Left lung (tissue), 10 donors: Measurements from ENCODE around the gene CALN1. TPM values are rescaled to one million over a fixed set of nuclear protein-coding genes. Genes with fewer than 3 reads are reported as not detected.

Experiments
- ATAC-seq: fragments of 200-7000 bp; cut with Tn5 transposase; one replicate; pipeline ENCODE4 v1.9.1; 2020; ENCODE audit warnings: moderate library complexity
- DNase-seq, 4 donors: peaks; one replicate each; pipeline ENCODE4 v3.0.0-alpha.2; 2013 to 2020
- H3K27ac ChIP-seq, 2 donors: fragments of 200-600 bp; sonication (generic) in 1 of 2; one replicate each; pipeline versions ENCODE4 v1.5.0 to v1.8.0; 2020 to 2021
- H3K27me3 ChIP-seq, 2 donors: fragments of 200-600 bp; sonication (generic) in 1 of 2; one replicate each; pipeline versions ENCODE4 v1.5.0 to v1.8.0; 2020 to 2021
- H3K36me3 ChIP-seq, 2 donors: fragments of 200-600 bp; sonication (generic) in 1 of 2; one replicate each; pipeline versions ENCODE4 v1.5.0 to v1.8.0; 2020 to 2021
- H3K4me1 ChIP-seq, 2 donors: fragments of 200-600 bp; one replicate each; pipeline ENCODE4 v1.8.0; 2021
- H3K4me3 ChIP-seq, 2 donors: fragments of 200-600 bp; sonication (generic) in 1 of 2; one replicate each; pipeline versions ENCODE4 v1.5.0 to v1.8.0; 2020 to 2021; ENCODE audit warnings: mild to moderate bottlenecking in 1 of 2
- H3K9me3 ChIP-seq, 2 donors: fragments of 200-600 bp; sonication (generic) in 1 of 2; one replicate each; pipeline versions ENCODE4 v1.5.0 to v1.8.0; 2020 to 2021
- CTCF ChIP-seq, 2 donors: fragments of 200-600 bp; sonication (generic) in 1 of 2; IDR thresholded peaks; one replicate each; pipeline versions ENCODE4 v1.5.0 to v1.8.0; 2021; ENCODE audit warnings: antibody characterized with exemption in 2 of 2
- intact Hi-C, 2 donors: fragments of 100-400 bp; cut with DNase I; formaldehyde crosslinking; loops; one replicate each; pipeline versions ENCODE4 v1.11.2 to v1.14.2; 2022
- polyA plus RNA-seq, 6 donors: library from polyadenylated mRNA; unstranded; fragments of 120-200 nt; gene quantifications; one replicate each; pipeline ENCODE4 v1.2.1, GENCODE V29; 2013; ENCODE audit not compliant: insufficient read length in 6 of 6
- total RNA-seq, 2 donors: library from RNA; stranded (reverse); fragmentation: NEBNext Ultra II Directional; extraction: Animal tissue kit (Norgen Biotek cat#: 25700); gene quantifications; one replicate each; pipeline ENCODE4 v1.2.1, GENCODE V29; 2021
- donor health status: DM: no; HTN: yes; CAD: no.
- donor health status: DM: no; HTN: no; CAD: no.

The CALN1 gene
- total and polyA plus RNA-seq, 8 donors = 0.10 to 0.52 (median 0.26) TPM; not detected in 2

- no peak overlapping the region for H3K4me3 ChIP-seq
- H3K36me3 ChIP-seq = no peaks in the 10 kb centered on the region
- DNase-seq (no peak), ATAC-seq (no peak)
- no peak for TF ChIP-seq CTCF (IDR thresholded peaks at IDR 0.05)
- intact Hi-C loops = no loop called here
- H3K27ac ChIP-seq = no peak overlapping the region
- H3K4me1 ChIP-seq = no peaks in the 10 kb centered on the region
- no peaks in the 10 kb centered on the region for H3K27me3 ChIP-seq
- peaks cover 0 to 36% of the 10 kb centered on the region in 2 donors for H3K9me3 ChIP-seq
Measured at GRCh38 chr7:71784781-71785180, 627.4 kb downstream of the CALN1 start.

DNA sequence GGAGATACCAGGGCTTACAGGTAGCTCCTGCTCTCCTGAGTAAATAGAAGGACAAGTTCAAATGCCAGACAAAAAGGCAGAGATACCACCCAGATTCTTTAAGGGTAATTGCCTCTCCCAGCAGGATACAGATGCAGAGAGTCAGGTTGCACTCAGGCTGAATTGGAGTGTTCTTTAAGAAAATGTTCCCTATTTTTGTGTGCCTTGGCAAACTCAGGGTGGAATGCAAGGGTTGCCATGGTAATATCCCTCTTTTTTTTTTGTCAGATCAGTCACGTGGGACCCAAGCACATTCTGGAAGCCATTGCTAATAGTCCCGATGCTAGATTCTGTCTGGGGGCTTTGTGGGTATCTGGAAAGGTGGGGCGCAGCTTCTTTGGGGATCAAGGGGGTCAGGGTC, 628.0 kb downstream of the CALN1 start:
- Histone ChIP-seq H3K9me3 (peaks cover 0 to 31% of the 10 kb centered on the region in 2 donors), H3K27me3 (no peaks in the 10 kb centered on the region), H3K4me3 (no peak overlapping the region), H3K27ac (no peak overlapping the region), H3K4me1 (no peaks in the 10 kb centered on the region), H3K36me3 (no peaks in the 10 kb centered on the region)
- intact Hi-C loops = no loop called here
- DNase-seq = peak in 1 of 4 donors; percentile 9
- TF ChIP-seq CTCF (IDR thresholded peaks at IDR 0.05) = no peak
- no peak for ATAC-seq

GRCh38 chr7:71783779-71784178, 628.4 kb downstream of the CALN1 start:
- DNase-seq (no peak), ATAC-seq (no peak)
- intact Hi-C loops = no loop called here
- no peak for TF ChIP-seq CTCF (IDR thresholded peaks at IDR 0.05)
- H3K36me3 ChIP-seq = no peaks in the 10 kb centered on the region
- no peaks in the 10 kb centered on the region for H3K4me1 ChIP-seq
- no peaks in the 10 kb centered on the region for H3K27me3 ChIP-seq
- no peak overlapping the region for H3K27ac ChIP-seq
- peaks cover 0 to 27% of the 10 kb centered on the region in 2 donors for H3K9me3 ChIP-seq
- H3K4me3 ChIP-seq = no peak overlapping the region

DNA sequence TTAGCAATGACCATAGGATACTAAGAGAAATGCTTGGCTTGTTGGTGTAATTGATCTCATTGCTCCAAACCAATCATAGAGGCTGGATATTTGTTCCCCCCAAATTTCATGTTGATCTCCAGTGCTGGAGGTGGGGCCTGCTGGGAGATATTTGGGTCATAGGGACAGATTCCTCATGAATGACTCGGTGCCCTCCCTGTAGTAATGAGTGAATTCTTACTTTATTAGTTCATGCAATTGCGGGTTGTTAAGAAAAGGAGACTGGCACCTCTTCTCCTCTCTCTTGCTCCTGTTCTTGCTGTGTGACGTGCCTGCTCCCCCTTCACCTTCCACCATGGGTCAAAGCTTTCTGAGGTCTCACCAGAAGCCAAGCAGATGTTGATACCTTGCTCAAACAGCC, 630.1 kb downstream of the CALN1 start:
- no peak for TF ChIP-seq CTCF (IDR thresholded peaks at IDR 0.05)
- ATAC-seq = no peak
- no peak for DNase-seq
- Histone ChIP-seq H3K36me3 (no peaks in the 10 kb centered on the region), H3K9me3 (peaks cover 0 to 10% of the 10 kb centered on the region in 2 donors), H3K27me3 (no peaks in the 10 kb centered on the region), H3K27ac (no peak overlapping the region), H3K4me3 (no peak overlapping the region), H3K4me1 (no peaks in the 10 kb centered on the region)
- intact Hi-C loops = no loop called here

DNA sequence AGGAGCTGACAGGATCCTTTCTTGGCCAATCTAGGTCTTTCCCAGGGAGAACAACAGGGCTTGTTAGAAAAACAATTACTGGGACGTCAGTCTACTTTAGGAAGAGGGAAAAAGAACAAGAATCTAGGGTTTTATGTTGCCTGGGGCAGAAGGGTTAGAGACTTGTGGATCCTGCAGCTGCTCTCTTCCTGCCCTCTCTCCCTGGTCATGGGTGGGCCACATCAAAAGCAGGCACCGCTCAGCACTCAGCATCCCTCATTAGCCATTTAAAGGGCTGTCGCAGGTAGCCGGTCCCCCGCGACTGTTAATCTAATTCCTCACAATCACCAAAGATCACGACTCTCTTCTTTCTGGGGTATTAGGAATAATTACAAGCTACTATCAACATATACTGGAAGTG, 631.9 kb downstream of the CALN1 start:
- no peak for DNase-seq
- no peak overlapping the region for H3K27ac ChIP-seq
- H3K36me3 ChIP-seq = no peaks in the 10 kb centered on the region
- ATAC-seq = no peak
- TF ChIP-seq CTCF (IDR thresholded peaks at IDR 0.05) = no peak
- no peaks in the 10 kb centered on the region for H3K27me3 ChIP-seq
- no peaks in the 10 kb centered on the region for H3K4me1 ChIP-seq
- H3K4me3 ChIP-seq = no peak overlapping the region
- intact Hi-C loops = no loop called here
- no peaks in the 10 kb centered on the region for H3K9me3 ChIP-seq
